RWPE2 (cell line): ENCODE measurements around the gene CEACAM16.
A peak's percentile ranks its signal among the peaks of the same experiment; 100 is the strongest.

ENCODE experiments used
- ATAC-seq: fragments of 200-7000 bp; cut with Tn5 transposase; 3 replicates; pipeline ENCODE4 v1.9.1; 2021; ENCODE audit warnings: low read depth
- DNase-seq: peaks from one replicate; pipeline ENCODE4 v3.0.0-alpha.2; 2020; ENCODE audit warnings: low spot score
- H3K27ac ChIP-seq: fragments of 450-650 bp; 2 replicates; pipeline ENCODE4 v1.5.1; 2017; ENCODE audit warnings: mild to moderate bottlenecking; ENCODE audit not compliant: poor library complexity, severe bottlenecking
- H3K27me3 ChIP-seq: fragments of 250-450 bp; sonication (Bioruptor Pico); 2 replicates; pipeline ENCODE4 v1.5.1; 2021; ENCODE audit warnings: mild to moderate bottlenecking, moderate library complexity; ENCODE audit not compliant: insufficient read depth, poor library complexity, severe bottlenecking
- H3K36me3 ChIP-seq: fragments of 250-450 bp; sonication (Bioruptor Pico); 2 replicates; pipeline ENCODE4 v1.5.1; 2020; ENCODE audit warnings: low read depth, mild to moderate bottlenecking, moderate library complexity
- H3K4me1 ChIP-seq: fragments of 250-450 bp; sonication (Bioruptor Pico); 2 replicates; pipeline ENCODE4 v1.5.1; 2021; ENCODE audit warnings: mild to moderate bottlenecking, moderate library complexity; ENCODE audit not compliant: insufficient read depth, poor library complexity, severe bottlenecking
- H3K4me3 ChIP-seq: fragments of 250-450 bp; sonication (Bioruptor Pico); 2 replicates; pipeline ENCODE4 v1.5.1; 2021; ENCODE audit warnings: mild to moderate bottlenecking, moderate library complexity; ENCODE audit not compliant: severe bottlenecking
- H3K9me3 ChIP-seq: fragments of 250-450 bp; sonication (Bioruptor Pico); 2 replicates; pipeline ENCODE4 v1.5.1; 2021; ENCODE audit warnings: mild to moderate bottlenecking, moderate library complexity; ENCODE audit not compliant: severe bottlenecking
- CTCF ChIP-seq: fragments of 450-650 bp; IDR thresholded peaks from one replicate; pipeline ENCODE4 v1.5.1; 2017; ENCODE audit warnings: mild to moderate bottlenecking, moderate library complexity; ENCODE audit not compliant: poor library complexity, severe bottlenecking

Gene CEACAM16

GRCh38 chr19:44734357-44734756 lies 35.4 kb downstream of the CEACAM16 start:
- ATAC-seq = no peak
- Histone ChIP-seq H3K36me3 (no peaks in the 10 kb centered on the region), H3K9me3 (no peaks in the 10 kb centered on the region), H3K4me1 (peaks cover 9% of the 10 kb centered on the region), H3K27me3 (no peaks in the 10 kb centered on the region), H3K4me3 (no peak overlapping the region), H3K27ac (no peak overlapping the region)
- DNase-seq = no peak
- no peak for TF ChIP-seq CTCF

- no peak for DNase-seq
- peaks cover 9% of the 10 kb centered on the region for H3K4me1 ChIP-seq
- no peaks in the 10 kb centered on the region for H3K27me3 ChIP-seq
- H3K27ac ChIP-seq = no peak overlapping the region
- peak; percentile 75 for ATAC-seq
- H3K9me3 ChIP-seq = no peaks in the 10 kb centered on the region
- TF ChIP-seq CTCF = no peak
- no peak overlapping the region for H3K4me3 ChIP-seq
- no peaks in the 10 kb centered on the region for H3K36me3 ChIP-seq
Observed at GRCh38 chr19:44735011-44735410, 36.1 kb downstream of the CEACAM16 start.

DNA sequence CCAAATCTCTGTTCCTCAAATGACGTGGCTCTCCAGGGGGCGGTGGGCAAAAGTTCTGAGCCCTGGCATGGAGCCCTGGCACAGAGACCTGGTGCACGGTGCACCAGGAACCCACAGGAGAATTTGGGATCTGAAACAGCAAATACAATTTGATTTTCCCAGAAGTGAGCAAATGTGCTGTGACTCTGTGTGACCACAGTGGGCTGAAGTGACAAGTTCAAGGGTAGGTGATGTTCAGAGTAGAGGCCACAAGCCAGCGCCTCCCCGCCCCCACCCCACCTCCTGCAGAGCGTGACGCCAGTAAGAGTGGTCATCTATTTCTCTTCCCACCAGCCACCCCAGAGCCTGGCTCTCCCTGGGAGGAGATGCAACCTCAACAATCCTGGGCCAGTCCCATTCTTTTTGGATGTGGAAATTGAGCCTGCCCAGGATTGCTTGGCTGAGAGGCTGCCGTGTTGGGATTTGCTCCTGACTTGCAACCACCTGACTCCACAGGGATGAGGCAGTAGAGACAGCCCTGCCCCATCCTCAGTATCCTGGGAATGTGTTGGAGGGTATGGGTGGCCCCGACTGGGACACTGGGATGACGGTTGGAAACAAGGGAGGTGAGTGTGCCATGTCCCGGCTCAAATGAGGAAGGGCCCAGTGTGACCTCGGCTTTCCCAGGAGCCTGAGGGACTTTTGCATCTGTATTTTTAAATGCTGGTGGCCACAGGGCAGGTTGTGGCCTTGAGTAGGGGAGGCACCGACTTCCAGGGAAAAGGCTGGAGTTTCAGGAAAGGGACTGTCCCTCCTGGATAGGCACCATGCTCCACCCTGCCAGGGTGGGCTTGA lies 38.5 kb downstream of the CEACAM16 start:
- Histone ChIP-seq H3K4me1 (peaks cover 18% of the 10 kb centered on the region), H3K36me3 (no peaks in the 10 kb centered on the region), H3K27me3 (no peaks in the 10 kb centered on the region), H3K27ac (no peak overlapping the region), H3K4me3 (no peak overlapping the region), H3K9me3 (no peaks in the 10 kb centered on the region)
- no peak for TF ChIP-seq CTCF
- DNase-seq (no peak), ATAC-seq (no peak)

- Histone ChIP-seq H3K4me1 (peaks cover 23% of the 10 kb centered on the region), H3K36me3 (no peaks in the 10 kb centered on the region), H3K27ac (no peak overlapping the region), H3K4me3 (no peak overlapping the region), H3K9me3 (no peaks in the 10 kb centered on the region), H3K27me3 (no peaks in the 10 kb centered on the region)
- no peak for DNase-seq
- ATAC-seq = no peak
- no peak for TF ChIP-seq CTCF
Observed at GRCh38 chr19:44738136-44738535, 39.2 kb downstream of the CEACAM16 start.
